Mesenchymal stem cell (in vitro differentiated cells and primary cell): ENCODE data around the gene MCAM.
A peak's percentile ranks its signal among the peaks of the same experiment; 100 is the strongest.

ENCODE experiments used
- DNase-seq: peaks from one replicate; pipeline ENCODE4 v3.0.0-alpha.2; 2013
- H2AFZ ChIP-seq: one replicate; pipeline ENCODE4 v1.6.1; 2013; ENCODE audit warnings: low read depth, mild to moderate bottlenecking, control low read depth, inconsistent platforms, low read length, moderate library complexity
- H2AK5ac ChIP-seq: 2 replicates; pipeline ENCODE4 v1.6.1; 2013; ENCODE audit warnings: low read length, moderate library complexity, mild to moderate bottlenecking, inconsistent platforms; ENCODE audit not compliant: severe bottlenecking
- H2BK120ac ChIP-seq: one replicate; pipeline ENCODE4 v1.6.1; 2013; ENCODE audit warnings: low read depth, mild to moderate bottlenecking, inconsistent platforms, low read length, moderate library complexity
- H2BK12ac ChIP-seq, 2 experiments: one replicate each; pipeline ENCODE4 v1.6.1; 2013; ENCODE audit warnings: inconsistent platforms in 2 of 2, low read length in 2 of 2, mild to moderate bottlenecking in 2 of 2, moderate library complexity in 2 of 2, control low read depth in 1 of 2
- H2BK15ac ChIP-seq: one replicate; pipeline ENCODE4 v1.6.1; 2013; ENCODE audit warnings: mild to moderate bottlenecking, low read depth, inconsistent platforms; ENCODE audit not compliant: poor library complexity, severe bottlenecking
- H2BK5ac ChIP-seq: 2 replicates; pipeline ENCODE4 v1.6.1; 2013; ENCODE audit warnings: low read depth, mild to moderate bottlenecking, low read length, control low read depth, inconsistent platforms; ENCODE audit not compliant: poor library complexity, severe bottlenecking
- H3K14ac ChIP-seq, 2 experiments: one replicate each; pipeline ENCODE4 v1.6.1; 2013; ENCODE audit warnings: inconsistent platforms in 2 of 2, low read length in 2 of 2, control low read depth in 1 of 2, mild to moderate bottlenecking in 1 of 2, moderate library complexity in 1 of 2
- H3K18ac ChIP-seq, 2 experiments: one replicate each; pipeline ENCODE4 v1.6.1; 2013; ENCODE audit warnings: inconsistent platforms in 2 of 2, low read length in 2 of 2, control low read depth in 1 of 2, low read depth in 1 of 2, mild to moderate bottlenecking in 1 of 2
- H3K23ac ChIP-seq, 2 experiments: one replicate each; pipeline ENCODE4 v1.6.1; 2013; ENCODE audit warnings: inconsistent platforms in 2 of 2, low read length in 2 of 2, mild to moderate bottlenecking in 2 of 2, moderate library complexity in 2 of 2, control low read depth in 1 of 2
- H3K27ac ChIP-seq: 2 replicates; pipeline ENCODE4 v1.5.1; 2013; ENCODE audit warnings: mild to moderate bottlenecking, moderate library complexity, low read length, control low read depth, inconsistent platforms; ENCODE audit not compliant: poor library complexity, severe bottlenecking
- H3K27me3 ChIP-seq, 2 experiments: 2 replicates each; pipeline versions ENCODE4 v1.6.1 to v1.7.0; 2013; ENCODE audit warnings: low read length in 2 of 2, mild to moderate bottlenecking in 2 of 2, moderate library complexity in 2 of 2, control low read depth in 1 of 2, inconsistent platforms in 1 of 2; ENCODE audit not compliant: control insufficient read depth in 1 of 2, insufficient read depth in 1 of 2
- H3K36me3 ChIP-seq, 2 experiments: 2 replicates each; pipeline versions ENCODE4 v1.6.1 to v1.7.0; 2013; ENCODE audit warnings: low read length in 2 of 2, control low read depth in 1 of 2, inconsistent platforms in 1 of 2, low read depth in 1 of 2, mild to moderate bottlenecking in 1 of 2; ENCODE audit not compliant: insufficient read depth in 2 of 2, control insufficient read depth in 1 of 2
- H3K4ac ChIP-seq, 2 experiments: one replicate each; pipeline ENCODE4 v1.6.1; 2013; ENCODE audit warnings: inconsistent platforms in 2 of 2, low read length in 2 of 2, mild to moderate bottlenecking in 2 of 2, moderate library complexity in 2 of 2, control low read depth in 1 of 2, low read depth in 1 of 2
- H3K4me1 ChIP-seq: 2 replicates; pipeline ENCODE4 v1.6.1; 2013; ENCODE audit warnings: low read depth, low read length, control low read depth; ENCODE audit not compliant: control insufficient read depth, insufficient read depth
- H3K4me2 ChIP-seq: 2 replicates; pipeline ENCODE4 v1.6.1; 2013; ENCODE audit warnings: low read length, mild to moderate bottlenecking, inconsistent platforms; ENCODE audit not compliant: poor library complexity, severe bottlenecking
- H3K4me3 ChIP-seq, 2 experiments: 2 replicates each; pipeline versions ENCODE4 v1.5.1 to v1.7.0; 2013; ENCODE audit warnings: low read length in 2 of 2, mild to moderate bottlenecking in 2 of 2, control low read depth in 1 of 2, low read depth in 1 of 2; ENCODE audit not compliant: insufficient read depth in 1 of 2
- H3K79me1 ChIP-seq: replicated peaks from 2 replicates; pipeline ENCODE4 v1.6.1; 2013; ENCODE audit warnings: mild to moderate bottlenecking, control low read depth, low read length, inconsistent platforms; ENCODE audit not compliant: poor library complexity, severe bottlenecking
- H3K9ac ChIP-seq: 2 replicates; pipeline ENCODE4 v1.7.0; 2013; ENCODE audit warnings: mild to moderate bottlenecking, low read length, moderate library complexity
- H3K9me3 ChIP-seq: 2 replicates; pipeline ENCODE4 v1.7.0; 2013; ENCODE audit warnings: mild to moderate bottlenecking, low read length; ENCODE audit not compliant: control insufficient read depth
- H4K8ac ChIP-seq: one replicate; pipeline ENCODE4 v1.6.1; 2013; ENCODE audit warnings: inconsistent platforms, mild to moderate bottlenecking, low read length, moderate library complexity
- H4K91ac ChIP-seq: one replicate; pipeline ENCODE4 v1.6.1; 2013; ENCODE audit warnings: mild to moderate bottlenecking, low read length, inconsistent platforms
- WGBS: methylation state at CpG from one replicate; pipeline ENCODE4 v1.1.7; 2013; ENCODE audit warnings: mixed read lengths; 5-methylcytosine and 5-hydroxymethylcytosine counted together

MCAM gene

GRCh38 chr11:119359365-119360214, 42.7 kb upstream of the MCAM start:
- Histone ChIP-seq H2BK15ac (peak overlapping the region; percentile 73), H3K9me3 (no peaks in the 10 kb centered on the region), H2BK120ac (no peak overlapping the region), H3K36me3 (no peaks in the 10 kb centered on the region), H3K4me3 (no peak overlapping the region), H3K18ac (no peak overlapping the region), H2BK5ac (no peak overlapping the region), H4K91ac (no peak overlapping the region), H3K79me1 (no peaks in the 10 kb centered on the region), H3K27ac (no peak overlapping the region), H2AFZ (no peak overlapping the region), H3K4me2 (no peak overlapping the region), H3K14ac (no peak overlapping the region), H4K8ac (no peak overlapping the region), H3K23ac (no peak overlapping the region), H2BK12ac (no peak overlapping the region), H3K27me3 (peaks cover 28 to 47% of the 10 kb centered on the region in 2 experiments), H3K4me1 (peaks cover 27% of the 10 kb centered on the region), H3K4ac (no peak overlapping the region), H3K9ac (no peak overlapping the region), H2AK5ac (peak overlapping the region; percentile 14)
- 82% methylated on average over 9 of the region's 10 CpGs for WGBS
- DNase-seq, result no peak

GRCh38 chr11:119357074-119357473, 40.1 kb upstream of the MCAM start:
- no peak overlapping the region for H3K23ac ChIP-seq
- peak overlapping the region in 1 of 2 experiments; percentile 88 for H3K4me3 ChIP-seq
- no peak overlapping the region for H3K27ac ChIP-seq

GRCh38 chr11:119356349-119357031, 39.6 kb upstream of the MCAM start:
- Histone ChIP-seq H2BK120ac (no peak overlapping the region), H4K8ac (peak overlapping the region; percentile 73), H3K79me1 (no peaks in the 10 kb centered on the region), H3K36me3 (no peaks in the 10 kb centered on the region), H2AFZ (peak overlapping the region; percentile 90), H3K4me2 (peak overlapping the region; percentile 96), H2BK5ac (no peak overlapping the region), H3K18ac (peak overlapping the region in 1 of 2 experiments; percentile 80), H3K27me3 (peaks cover 32 to 45% of the 10 kb centered on the region in 2 experiments), H2AK5ac (no peak overlapping the region), H3K4ac (no peak overlapping the region), H4K91ac (no peak overlapping the region), H2BK15ac (no peak overlapping the region), H3K9ac (peak overlapping the region; percentile 91), H3K27ac (no peak overlapping the region), H3K4me1 (peaks cover 14% of the 10 kb centered on the region), H3K14ac (no peak overlapping the region), H3K4me3 (peak overlapping the region; percentile 52 to 88), H3K9me3 (no peaks in the 10 kb centered on the region), H3K23ac (no peak overlapping the region), H2BK12ac (peak overlapping the region in 1 of 2 experiments; percentile 71)
- 2% methylated on average over 29 of the region's 54 CpGs for WGBS
- peak; percentile 81 for DNase-seq

More at GRCh38 chr11:119357074-119357473, 40.1 kb upstream of the MCAM start:
- Histone ChIP-seq H2AFZ (no peak overlapping the region), H2BK120ac (no peak overlapping the region), H3K4ac (no peak overlapping the region), H2BK15ac (no peak overlapping the region), H3K36me3 (no peaks in the 10 kb centered on the region), H3K9me3 (no peaks in the 10 kb centered on the region), H3K27me3 (peaks cover 26 to 40% of the 10 kb centered on the region in 2 experiments), H2AK5ac (no peak overlapping the region), H3K4me1 (peaks cover 16% of the 10 kb centered on the region), H2BK12ac (no peak overlapping the region), H3K14ac (no peak overlapping the region), H4K8ac (no peak overlapping the region), H3K18ac (no peak overlapping the region), H3K4me2 (peak overlapping the region; percentile 96), H3K9ac (peak overlapping the region; percentile 91), H2BK5ac (no peak overlapping the region), H3K79me1 (no peaks in the 10 kb centered on the region), H4K91ac (no peak overlapping the region)
- DNase-seq, result no peak
- WGBS, result 61% methylated on average over 10 of the region's 13 CpGs
